Measurements from ENCODE around the gene MCC. TPM values are rescaled to one million over a fixed set of nuclear protein-coding genes. Genes with fewer than 3 reads are reported as not detected.

MCC gene
- total RNA-seq, 1 experiment from 2014 or later, result 7.6 TPM

- no peak overlapping the region for H3K18ac ChIP-seq (ENCODE audit: insufficient read length, low read depth, low read length)
- no peak overlapping the region for H4K8ac ChIP-seq (replicated peaks; ENCODE audit: insufficient read length, low read depth, low read length)
- WGBS (ENCODE audit: extremely low coverage, insufficient read length, low lambda C conversion rate), result no CpG with 5 or more reads among the region's 7 CpGs
- no peaks in the 10 kb centered on the region for H3K9me3 ChIP-seq (ENCODE audit: control insufficient read depth, low read depth, low read length)
- H2BK120ac ChIP-seq (ENCODE audit: low read depth, low read length, poor library complexity, severe bottlenecking), result no peak overlapping the region
- H3K4me3 Mint-ChIP-seq, result no peak overlapping the region
- H2BK5ac ChIP-seq (ENCODE audit: insufficient read length, low read length), result no peak overlapping the region
- H4K5ac ChIP-seq (ENCODE audit: insufficient read length, low read depth, low read length), result no peak overlapping the region
- DNase-seq, result no peak
- 0 out of 2 replicates have a peak, but pooled peaks cover 2% of the 10 kb centered on the region for H3K79me2 ChIP-seq (ENCODE audit: insufficient read depth, low read length)
- no peak for TF ChIP-seq CTCF (conservative IDR thresholded peaks at IDR 0.05)
- no peak overlapping the region for H3K9ac ChIP-seq (ENCODE audit: extremely low read depth, insufficient read length, low read length)
- H3K27ac ChIP-seq (ENCODE audit: insufficient read length, low read depth, low read length), result no peak overlapping the region
- no peak overlapping the region for H2AK5ac ChIP-seq (ENCODE audit: insufficient read length, low read length)
- H4K20me1 ChIP-seq (ENCODE audit: control insufficient read depth, insufficient read depth, insufficient read length), result no peaks in the 10 kb centered on the region
- no peak overlapping the region for H3K14ac ChIP-seq (ENCODE audit: insufficient read depth, low read length)
- H3K79me1 ChIP-seq (ENCODE audit: insufficient read depth, low read depth, low read length, poor library complexity, severe bottlenecking), result no peaks in the 10 kb centered on the region
- H2BK15ac ChIP-seq (ENCODE audit: low read depth, low read length), result no peak overlapping the region
- H3K4me1 Mint-ChIP-seq, result peaks cover 58 to 70% of the 10 kb centered on the region in 2 experiments
- H3K23ac ChIP-seq (ENCODE audit: insufficient read length, low read depth, low read length), result no peak overlapping the region
- no peak overlapping the region for H3K4ac ChIP-seq (ENCODE audit: low read depth, low read length)
- no peaks in the 10 kb centered on the region for H3K23me2 ChIP-seq (ENCODE audit: insufficient read length, low read depth, low read length, poor library complexity, severe bottlenecking)
- H3K27ac Mint-ChIP-seq, result peak overlapping the region in 1 of 3 experiments; percentile 41; a peak in 1 of 7 replicates
- H3T11ph ChIP-seq (ENCODE audit: low read length), result no peak overlapping the region
- no peak overlapping the region for H2BK20ac ChIP-seq (ENCODE audit: low read depth, low read length, poor library complexity, severe bottlenecking)
- no peaks in the 10 kb centered on the region for H3K27me3 ChIP-seq (ENCODE audit: insufficient read depth, low read length)
- no peak overlapping the region for H2AFZ ChIP-seq (ENCODE audit: low read length)
- no peaks in the 10 kb centered on the region for H3K27me3 Mint-ChIP-seq (ENCODE audit: low read depth)
- no peak overlapping the region for H4K91ac ChIP-seq (ENCODE audit: insufficient read length, low read depth, low read length)
- peaks cover 16% of the 10 kb centered on the region; the same call in 1 of the 2 replicates for H3K4me1 ChIP-seq (ENCODE audit: insufficient read depth, low read length)
- no peaks in the 10 kb centered on the region for H3K36me3 Mint-ChIP-seq (ENCODE audit: insufficient read depth in 1 of 3, low read depth in 3 of 3)
- no peak overlapping the region for H3K4me2 ChIP-seq (ENCODE audit: insufficient read depth, insufficient read length, low read length)
- no peak overlapping the region for H2BK12ac ChIP-seq (ENCODE audit: insufficient read length, low read depth, low read length)
- no peak overlapping the region for H3K56ac ChIP-seq (ENCODE audit: insufficient read length, low read depth, low read length)
- no peaks in the 10 kb centered on the region for H3K9me3 Mint-ChIP-seq
These were observed 284.3 kb downstream of the MCC start for GRCh38 chr5:113203916-113204315.

All from H9 (cell line).